22Rv1 (cell line): ENCODE data around the gene MEIS1.

Experiments
- CTCF ChIP-seq: fragments of 450-650 bp; IDR thresholded peaks from 2 replicates; pipeline ENCODE4 v1.5.1; 2017; ENCODE audit warnings: mild to moderate bottlenecking
- ZFX ChIP-seq: fragments of 450-650 bp; IDR thresholded peaks from 2 replicates; pipeline ENCODE4 v1.6.1; 2017; ENCODE audit warnings: antibody characterized with exemption, borderline replicate concordance

- no peak for TF ChIP-seq CTCF
- no peak for TF ChIP-seq ZFX
These were observed 137.0 kb downstream of the MEIS1 start for GRCh38 chr2:66571918-66572317.
